Panc1 (cell line): ENCODE measurements around the gene EFNA5.
A peak's percentile ranks its signal among the peaks of the same experiment; 100 is the strongest.

Source experiments
- POLR2AphosphoS5 ChIP-seq: IDR thresholded peaks from 2 replicates; pipeline ENCODE4 v1.6.1; 2012; ENCODE audit warnings: mild to moderate bottlenecking, low read depth, low read length, moderate library complexity
- TCF7L2 ChIP-seq: IDR thresholded peaks from 2 replicates; pipeline ENCODE4 v1.6.1; 2011; ENCODE audit warnings: mild to moderate bottlenecking, low read depth, low read length, inconsistent platforms
- TF ChIP-seq, protein P1 (sequence below): fragments of 450-650 bp; IDR thresholded peaks from 2 replicates; pipeline ENCODE4 v1.5.1; 2017; ENCODE audit warnings: mild to moderate bottlenecking
- TF ChIP-seq, protein P2 (sequence below), 2 experiments: IDR thresholded peaks; 2 replicates each; pipeline ENCODE4 v1.6.1; 2011 to 2012; ENCODE audit warnings: low read depth in 2 of 2, control low read depth in 1 of 2, low read length in 1 of 2, mild to moderate bottlenecking in 1 of 2, moderate library complexity in 1 of 2; ENCODE audit not compliant: insufficient read depth in 1 of 2

- TF ChIP-seq, protein P1, sequence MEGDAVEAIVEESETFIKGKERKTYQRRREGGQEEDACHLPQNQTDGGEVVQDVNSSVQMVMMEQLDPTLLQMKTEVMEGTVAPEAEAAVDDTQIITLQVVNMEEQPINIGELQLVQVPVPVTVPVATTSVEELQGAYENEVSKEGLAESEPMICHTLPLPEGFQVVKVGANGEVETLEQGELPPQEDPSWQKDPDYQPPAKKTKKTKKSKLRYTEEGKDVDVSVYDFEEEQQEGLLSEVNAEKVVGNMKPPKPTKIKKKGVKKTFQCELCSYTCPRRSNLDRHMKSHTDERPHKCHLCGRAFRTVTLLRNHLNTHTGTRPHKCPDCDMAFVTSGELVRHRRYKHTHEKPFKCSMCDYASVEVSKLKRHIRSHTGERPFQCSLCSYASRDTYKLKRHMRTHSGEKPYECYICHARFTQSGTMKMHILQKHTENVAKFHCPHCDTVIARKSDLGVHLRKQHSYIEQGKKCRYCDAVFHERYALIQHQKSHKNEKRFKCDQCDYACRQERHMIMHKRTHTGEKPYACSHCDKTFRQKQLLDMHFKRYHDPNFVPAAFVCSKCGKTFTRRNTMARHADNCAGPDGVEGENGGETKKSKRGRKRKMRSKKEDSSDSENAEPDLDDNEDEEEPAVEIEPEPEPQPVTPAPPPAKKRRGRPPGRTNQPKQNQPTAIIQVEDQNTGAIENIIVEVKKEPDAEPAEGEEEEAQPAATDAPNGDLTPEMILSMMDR = peak; percentile 5; the same call in 1 of the 2 replicates
- peak; percentile 75 for TF ChIP-seq POLR2AphosphoS5
- no peak for TF ChIP-seq TCF7L2
- TF ChIP-seq, protein P2, sequence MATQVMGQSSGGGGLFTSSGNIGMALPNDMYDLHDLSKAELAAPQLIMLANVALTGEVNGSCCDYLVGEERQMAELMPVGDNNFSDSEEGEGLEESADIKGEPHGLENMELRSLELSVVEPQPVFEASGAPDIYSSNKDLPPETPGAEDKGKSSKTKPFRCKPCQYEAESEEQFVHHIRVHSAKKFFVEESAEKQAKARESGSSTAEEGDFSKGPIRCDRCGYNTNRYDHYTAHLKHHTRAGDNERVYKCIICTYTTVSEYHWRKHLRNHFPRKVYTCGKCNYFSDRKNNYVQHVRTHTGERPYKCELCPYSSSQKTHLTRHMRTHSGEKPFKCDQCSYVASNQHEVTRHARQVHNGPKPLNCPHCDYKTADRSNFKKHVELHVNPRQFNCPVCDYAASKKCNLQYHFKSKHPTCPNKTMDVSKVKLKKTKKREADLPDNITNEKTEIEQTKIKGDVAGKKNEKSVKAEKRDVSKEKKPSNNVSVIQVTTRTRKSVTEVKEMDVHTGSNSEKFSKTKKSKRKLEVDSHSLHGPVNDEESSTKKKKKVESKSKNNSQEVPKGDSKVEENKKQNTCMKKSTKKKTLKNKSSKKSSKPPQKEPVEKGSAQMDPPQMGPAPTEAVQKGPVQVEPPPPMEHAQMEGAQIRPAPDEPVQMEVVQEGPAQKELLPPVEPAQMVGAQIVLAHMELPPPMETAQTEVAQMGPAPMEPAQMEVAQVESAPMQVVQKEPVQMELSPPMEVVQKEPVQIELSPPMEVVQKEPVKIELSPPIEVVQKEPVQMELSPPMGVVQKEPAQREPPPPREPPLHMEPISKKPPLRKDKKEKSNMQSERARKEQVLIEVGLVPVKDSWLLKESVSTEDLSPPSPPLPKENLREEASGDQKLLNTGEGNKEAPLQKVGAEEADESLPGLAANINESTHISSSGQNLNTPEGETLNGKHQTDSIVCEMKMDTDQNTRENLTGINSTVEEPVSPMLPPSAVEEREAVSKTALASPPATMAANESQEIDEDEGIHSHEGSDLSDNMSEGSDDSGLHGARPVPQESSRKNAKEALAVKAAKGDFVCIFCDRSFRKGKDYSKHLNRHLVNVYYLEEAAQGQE (IDR thresholded peaks at IDR 0.05; ENCODE audit: insufficient read depth in 1 of 2, low read depth in 2 of 2, low read length in 1 of 2) = no peak
Observed at GRCh38 chr5:107672211-107673038, 1.7 kb upstream of the EFNA5 start.
